Activated T-cell treated with anti-CD3 and anti-CD28 coated beads, Interleukin-2, amount 50 U/mL, for 72 hours (primary cell): ENCODE data around the gene RYR2. TPM values are rescaled to one million over a fixed set of nuclear protein-coding genes. Genes with fewer than 3 reads are reported as not detected.

Experiments
- ATAC-seq, 2 donors: fragments of 150-1000 bp; cut with Tn5 transposase; replicated peaks in 1 of 2; 2 replicates each; pipeline ENCODE4 v1.10.0; 2021; ENCODE audit warnings: moderate library complexity in 2 of 2, mild to moderate bottlenecking in 1 of 2
- DNase-seq, 2 donors: peaks; one replicate each; pipeline ENCODE4 v3.0.0; 2021 to 2022; ENCODE audit warnings: mixed read lengths in 1 of 2
- H3K27ac Mint-ChIP-seq: one replicate; pipeline ENCODE4 v1.8.0; 2022; ENCODE audit warnings: mild to moderate bottlenecking, moderate library complexity, mixed read lengths
- H3K27me3 Mint-ChIP-seq: one replicate; pipeline ENCODE4 v1.8.0; 2022; ENCODE audit warnings: low read depth, mixed read lengths
- H3K36me3 Mint-ChIP-seq, 2 donors: one replicate each; pipeline ENCODE4 v1.8.0; 2022; ENCODE audit warnings: mixed read lengths in 2 of 2, mild to moderate bottlenecking in 1 of 2; ENCODE audit not compliant: insufficient read depth in 2 of 2
- H3K4me1 Mint-ChIP-seq: one replicate; pipeline ENCODE4 v1.8.0; 2022; ENCODE audit warnings: low read depth, mixed read lengths
- H3K4me3 Mint-ChIP-seq, 2 donors: one replicate each; pipeline ENCODE4 v1.8.0; 2022; ENCODE audit warnings: mild to moderate bottlenecking in 2 of 2, mixed read lengths in 2 of 2, moderate library complexity in 2 of 2
- H3K9me3 Mint-ChIP-seq, 2 donors: one replicate each; pipeline ENCODE4 v1.8.0; 2022; ENCODE audit warnings: mixed read lengths in 2 of 2
- total RNA-seq, 2 donors: library from RNA; stranded (reverse); gene quantifications; one replicate each; pipeline ENCODE4 v1.2.3, GENCODE V29; 2022

Gene RYR2
- total RNA-seq, 2 donors from 2014 or later = 0.02 to 0.19 TPM

DNA sequence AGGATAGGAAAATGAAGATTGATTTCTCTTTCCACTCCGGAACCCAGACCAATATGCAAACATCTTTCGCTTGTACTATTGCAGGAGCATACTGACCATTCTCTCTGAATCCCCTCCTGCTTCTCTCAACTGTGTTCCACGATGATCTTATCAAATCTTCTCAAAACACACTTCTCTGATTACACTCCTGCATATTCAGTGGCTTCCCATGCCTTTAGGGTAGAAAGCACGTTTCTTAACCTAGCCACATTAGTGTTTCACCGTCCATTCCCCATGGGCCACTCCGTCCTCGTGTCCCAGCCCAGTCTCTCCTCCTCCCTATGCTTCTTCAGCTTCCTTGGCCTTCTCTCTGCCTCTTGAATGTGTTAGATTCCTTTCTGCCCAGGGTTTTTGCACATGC is 650.3 kb downstream of the RYR2 start:
- no peak for ATAC-seq
- H3K36me3 Mint-ChIP-seq = no peaks in the 10 kb centered on the region
- no peaks in the 10 kb centered on the region for H3K27me3 Mint-ChIP-seq
- H3K9me3 Mint-ChIP-seq = peaks cover 0 to 2% of the 10 kb centered on the region in 2 donors
- DNase-seq = no peak
- H3K4me1 Mint-ChIP-seq = no peaks in the 10 kb centered on the region
- no peak overlapping the region for H3K27ac Mint-ChIP-seq
- H3K4me3 Mint-ChIP-seq = no peak overlapping the region

DNA sequence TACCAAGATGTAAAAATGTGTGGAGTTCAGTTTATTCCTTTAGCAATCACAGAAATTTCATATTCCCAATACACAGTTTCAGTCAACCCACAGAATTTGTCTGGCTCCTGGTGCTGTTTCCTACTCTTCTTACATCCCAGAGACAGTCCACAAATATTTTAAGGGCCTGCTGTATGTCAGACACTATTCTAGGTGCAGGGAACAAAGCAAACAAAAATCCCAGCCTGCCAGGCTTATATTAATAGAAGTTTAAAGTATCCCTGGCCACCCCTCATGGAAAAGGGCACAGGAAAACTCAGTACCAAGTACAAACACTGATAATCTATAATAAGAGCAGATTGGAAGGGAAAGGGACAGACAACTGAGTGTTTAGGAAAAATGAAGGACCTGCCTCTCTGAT is 653.9 kb downstream of the RYR2 start:
- no peak overlapping the region for H3K4me3 Mint-ChIP-seq
- no peak for ATAC-seq
- H3K27ac Mint-ChIP-seq = no peak overlapping the region
- DNase-seq = no peak
- no peaks in the 10 kb centered on the region for H3K27me3 Mint-ChIP-seq
- H3K9me3 Mint-ChIP-seq = peaks cover 0 to 2% of the 10 kb centered on the region in 2 donors
- no peaks in the 10 kb centered on the region for H3K36me3 Mint-ChIP-seq
- H3K4me1 Mint-ChIP-seq = no peaks in the 10 kb centered on the region

DNA sequence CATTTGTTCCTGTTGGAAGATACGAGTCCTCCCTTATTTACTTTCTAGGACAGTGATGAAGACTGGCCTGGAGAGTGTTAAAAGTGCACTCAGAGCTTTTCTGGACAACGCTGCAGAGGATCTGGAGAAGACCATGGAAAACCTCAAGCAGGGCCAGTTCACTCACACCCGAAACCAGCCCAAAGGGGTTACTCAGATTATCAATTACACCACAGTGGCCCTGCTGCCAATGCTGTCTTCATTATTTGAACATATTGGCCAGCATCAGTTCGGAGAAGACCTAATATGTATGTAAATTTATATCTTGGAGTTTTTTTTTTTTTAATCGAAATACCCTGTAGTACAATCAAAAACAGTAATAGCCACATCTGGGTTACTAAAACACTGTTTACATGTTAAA is 658.2 kb downstream of the RYR2 start:
- Mint-ChIP-seq H3K4me3 (no peak overlapping the region), H3K9me3 (peaks cover 0 to 2% of the 10 kb centered on the region in 2 donors), H3K27ac (no peak overlapping the region), H3K27me3 (no peaks in the 10 kb centered on the region), H3K36me3 (no peaks in the 10 kb centered on the region), H3K4me1 (no peaks in the 10 kb centered on the region)
- ATAC-seq (no peak), DNase-seq (no peak)

DNA sequence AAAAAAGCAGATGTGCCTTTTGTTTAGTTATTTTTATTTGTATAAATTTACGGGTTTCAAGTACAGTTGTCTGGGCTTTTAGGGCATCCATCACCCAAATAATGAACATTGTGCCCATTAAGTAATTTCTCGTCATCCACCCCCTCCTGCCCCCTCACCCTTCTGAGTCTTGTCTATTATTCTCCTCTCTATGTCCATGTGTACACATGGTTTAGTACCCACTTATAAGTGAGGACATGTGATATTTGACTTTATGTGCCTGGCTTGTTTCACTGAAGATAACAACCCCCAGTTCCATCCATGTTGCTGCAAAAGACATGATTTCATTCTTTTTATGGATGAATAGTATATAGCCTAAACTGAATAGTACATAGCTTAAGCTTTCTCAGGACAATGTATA is 659.5 kb downstream of the RYR2 start:
- ATAC-seq (no peak), DNase-seq (no peak)
- Mint-ChIP-seq H3K4me1 (no peaks in the 10 kb centered on the region), H3K27ac (no peak overlapping the region), H3K36me3 (no peaks in the 10 kb centered on the region), H3K27me3 (no peaks in the 10 kb centered on the region), H3K4me3 (no peak overlapping the region), H3K9me3 (peaks cover 0 to 7% of the 10 kb centered on the region in 2 donors)

DNA sequence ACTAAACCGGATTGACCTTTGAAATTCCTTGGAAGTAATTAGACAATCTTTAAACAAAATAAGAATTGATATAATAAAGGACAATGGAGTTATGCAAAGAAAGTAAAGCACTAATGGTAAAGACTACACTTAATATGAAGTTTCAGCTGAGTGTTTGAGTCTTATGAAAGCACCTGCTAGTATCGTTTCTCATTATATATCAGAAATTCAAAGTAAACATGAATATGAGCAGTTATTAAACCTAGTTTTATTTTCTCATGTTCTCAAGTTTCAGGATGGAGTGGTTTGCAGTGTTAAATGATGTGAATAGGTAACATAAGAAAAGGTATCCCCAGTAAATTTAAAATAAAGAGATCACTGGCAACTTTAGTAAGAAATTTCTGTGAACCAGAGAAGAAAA is 660.2 kb downstream of the RYR2 start:
- DNase-seq = no peak
- Mint-ChIP-seq H3K9me3 (peaks cover 0 to 7% of the 10 kb centered on the region in 2 donors), H3K36me3 (no peaks in the 10 kb centered on the region), H3K27me3 (no peaks in the 10 kb centered on the region), H3K4me3 (no peak overlapping the region), H3K27ac (no peak overlapping the region), H3K4me1 (no peaks in the 10 kb centered on the region)
- ATAC-seq = no peak

DNA sequence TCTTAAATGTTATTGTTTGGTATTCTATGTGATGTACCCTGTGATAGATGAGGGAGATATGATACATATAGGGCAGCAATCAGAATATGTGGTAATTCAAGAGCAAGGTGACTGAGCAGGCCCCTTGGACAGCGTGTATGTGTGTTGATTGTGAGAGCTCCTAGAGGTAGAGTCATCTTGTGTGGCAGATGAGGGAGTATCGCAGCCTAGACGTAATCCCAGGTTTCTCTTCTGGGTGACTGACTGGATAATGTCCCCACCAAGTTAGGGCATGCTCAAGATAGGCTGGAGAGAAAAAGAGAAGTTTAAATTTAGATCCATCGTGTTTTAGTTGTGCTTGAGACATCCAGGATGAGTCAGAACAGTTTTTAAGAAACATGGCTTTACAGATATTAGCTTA is 663.5 kb downstream of the RYR2 start:
- Mint-ChIP-seq H3K9me3 (peaks cover 0 to 7% of the 10 kb centered on the region in 2 donors), H3K36me3 (no peaks in the 10 kb centered on the region), H3K4me3 (no peak overlapping the region), H3K4me1 (no peaks in the 10 kb centered on the region), H3K27ac (no peak overlapping the region), H3K27me3 (no peaks in the 10 kb centered on the region)
- no peak for ATAC-seq
- no peak for DNase-seq

DNA sequence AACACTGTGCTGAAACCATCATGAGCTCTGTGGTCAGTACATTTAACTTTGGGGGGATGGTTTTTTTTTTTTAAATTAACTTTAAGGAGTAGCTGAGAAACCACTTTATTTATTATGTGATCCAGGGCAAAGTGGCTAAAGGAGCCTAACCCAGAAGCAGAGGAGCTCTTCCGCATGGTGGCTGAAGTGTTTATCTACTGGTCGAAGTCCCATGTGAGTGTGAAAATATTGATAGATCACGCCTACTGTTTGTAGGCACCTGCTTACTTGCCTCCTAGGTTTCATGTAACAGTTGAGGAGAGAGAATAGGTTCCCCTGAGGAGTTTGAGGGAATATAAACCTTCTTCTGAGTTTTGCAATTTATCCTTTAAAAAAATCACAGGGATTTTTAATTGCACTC is 667.4 kb downstream of the RYR2 start:
- no peak overlapping the region for H3K27ac Mint-ChIP-seq
- no peaks in the 10 kb centered on the region for H3K4me1 Mint-ChIP-seq
- H3K4me3 Mint-ChIP-seq = no peak overlapping the region
- H3K36me3 Mint-ChIP-seq = no peaks in the 10 kb centered on the region
- peaks cover 0 to 7% of the 10 kb centered on the region in 2 donors for H3K9me3 Mint-ChIP-seq
- H3K27me3 Mint-ChIP-seq = no peaks in the 10 kb centered on the region
- ATAC-seq = no peak
- no peak for DNase-seq

DNA sequence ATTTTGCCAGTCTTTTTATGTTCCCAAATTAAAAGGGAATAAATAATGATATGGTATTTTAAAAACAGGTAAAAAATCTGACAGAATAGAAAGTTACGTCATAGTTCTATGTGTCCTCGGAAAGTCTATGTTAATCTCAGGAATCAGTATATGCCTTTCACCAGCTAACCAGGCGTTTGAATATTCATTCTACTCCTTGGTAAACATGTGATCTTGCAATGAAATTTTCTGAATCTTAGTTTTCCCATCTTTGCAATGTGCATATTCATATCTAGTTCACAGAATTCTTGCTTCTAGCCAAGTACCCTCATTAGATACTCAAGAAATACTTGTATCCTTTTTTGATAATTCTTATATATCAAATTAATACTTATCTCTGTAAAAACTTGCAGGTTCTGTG is 669.3 kb downstream of the RYR2 start:
- H3K27ac Mint-ChIP-seq = no peak overlapping the region
- peaks cover 0 to 2% of the 10 kb centered on the region in 2 donors for H3K9me3 Mint-ChIP-seq
- H3K27me3 Mint-ChIP-seq = no peaks in the 10 kb centered on the region
- no peaks in the 10 kb centered on the region for H3K4me1 Mint-ChIP-seq
- no peak for ATAC-seq
- DNase-seq = no peak
- H3K4me3 Mint-ChIP-seq = no peak overlapping the region
- H3K36me3 Mint-ChIP-seq = no peaks in the 10 kb centered on the region

DNA sequence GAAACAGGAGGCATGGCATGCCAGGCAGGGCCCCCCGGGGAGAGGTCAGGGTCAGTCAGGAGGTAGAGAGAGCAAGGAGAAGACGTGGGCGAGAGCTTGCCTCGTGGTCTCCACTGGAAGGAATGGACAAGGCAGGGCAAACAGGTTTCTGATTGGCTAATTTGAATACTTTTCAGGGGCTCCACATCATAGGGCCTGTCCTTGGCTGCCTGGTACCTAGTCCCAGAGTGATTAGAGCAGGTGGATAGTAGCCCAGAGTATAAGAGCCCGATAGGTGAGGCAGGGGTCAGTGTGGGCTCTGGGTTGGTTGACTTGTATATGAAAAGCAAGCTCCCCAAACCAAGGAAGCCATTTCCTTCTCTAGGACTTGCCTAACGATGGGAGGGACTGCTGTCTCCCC is 670.1 kb downstream of the RYR2 start:
- no peak overlapping the region for H3K27ac Mint-ChIP-seq
- ATAC-seq = no peak
- H3K9me3 Mint-ChIP-seq = no peaks in the 10 kb centered on the region
- no peak for DNase-seq
- no peak overlapping the region for H3K4me3 Mint-ChIP-seq
- H3K4me1 Mint-ChIP-seq = no peaks in the 10 kb centered on the region
- no peaks in the 10 kb centered on the region for H3K36me3 Mint-ChIP-seq
- H3K27me3 Mint-ChIP-seq = no peaks in the 10 kb centered on the region

DNA sequence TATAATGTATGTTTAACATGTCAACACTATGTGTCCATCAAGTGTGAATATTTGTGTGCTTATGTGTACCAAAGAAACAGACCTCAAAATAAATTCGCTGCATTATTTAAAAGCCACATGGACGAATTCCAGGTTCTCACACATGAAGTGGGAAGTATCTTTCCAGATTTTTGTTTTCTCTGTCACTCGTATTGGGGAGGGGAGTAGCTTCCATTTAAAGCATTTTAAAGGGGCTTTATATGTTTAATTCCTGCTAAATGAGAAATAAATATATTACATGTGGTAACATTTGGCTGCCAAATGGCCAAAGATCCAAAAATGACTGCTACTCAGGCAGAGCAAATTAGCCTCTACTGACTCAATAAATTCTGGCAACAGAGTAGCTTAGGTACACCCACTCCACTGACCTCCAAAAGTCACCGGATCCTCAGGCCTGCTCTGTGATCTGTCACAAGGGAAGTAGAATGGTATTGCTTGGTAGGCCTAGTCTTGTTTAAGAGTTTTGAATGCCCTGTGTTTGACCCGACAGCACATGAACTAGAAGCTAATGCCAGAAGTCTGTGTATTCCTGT is 670.7 kb downstream of the RYR2 start:
- Mint-ChIP-seq H3K4me1 (no peaks in the 10 kb centered on the region), H3K36me3 (no peaks in the 10 kb centered on the region), H3K9me3 (no peaks in the 10 kb centered on the region), H3K27ac (no peak overlapping the region), H3K4me3 (no peak overlapping the region), H3K27me3 (no peaks in the 10 kb centered on the region)
- DNase-seq (no peak), ATAC-seq (no peak)

DNA sequence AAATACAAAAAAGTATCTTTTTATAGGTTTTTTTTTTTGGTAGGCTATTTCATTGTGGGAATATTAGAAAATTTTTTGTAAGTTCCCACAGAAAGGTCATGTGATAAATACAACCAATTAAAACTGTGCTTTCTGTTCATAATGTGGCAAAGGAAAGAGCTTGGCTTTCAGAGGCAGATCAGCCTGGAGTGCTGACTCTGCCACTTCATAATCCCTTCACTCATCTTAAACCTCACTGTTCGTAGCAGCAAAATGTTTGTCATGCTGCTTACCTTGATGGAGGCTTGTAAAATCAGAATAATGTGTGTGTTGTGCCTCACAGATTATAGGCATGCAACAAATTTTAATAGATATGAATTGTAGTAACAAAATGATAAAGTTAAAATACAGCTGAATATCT is 671.9 kb downstream of the RYR2 start:
- no peaks in the 10 kb centered on the region for H3K4me1 Mint-ChIP-seq
- ATAC-seq = no peak

DNA sequence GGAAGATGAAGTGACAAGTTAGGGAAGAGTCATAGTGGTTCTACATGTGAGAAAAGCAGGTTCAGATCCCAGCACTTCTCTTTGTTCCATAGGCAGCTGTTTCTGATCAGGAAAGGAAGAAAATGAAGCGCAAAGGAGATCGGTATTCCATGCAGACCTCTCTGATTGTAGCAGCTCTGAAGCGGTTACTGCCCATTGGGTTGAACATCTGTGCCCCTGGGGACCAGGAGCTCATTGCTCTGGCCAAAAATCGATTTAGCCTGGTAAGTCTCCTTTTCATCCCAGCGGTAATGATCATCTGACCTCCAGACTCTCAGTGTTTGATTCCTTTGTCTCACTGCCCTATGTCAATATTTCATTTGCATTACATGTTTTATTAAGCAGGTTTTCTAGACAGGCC is 675.1 kb downstream of the RYR2 start:
- Mint-ChIP-seq H3K4me1 (no peaks in the 10 kb centered on the region), H3K4me3 (no peak overlapping the region), H3K9me3 (peaks cover 0 to 5% of the 10 kb centered on the region in 2 donors), H3K27ac (no peak overlapping the region), H3K36me3 (peaks cover 0 to 3% of the 10 kb centered on the region in 2 donors), H3K27me3 (no peaks in the 10 kb centered on the region)
- ATAC-seq = no peak
- DNase-seq = no peak

More for the DNA sequence above, 671.9 kb downstream of the RYR2 start:
- H3K4me3 Mint-ChIP-seq = no peak overlapping the region
- H3K9me3 Mint-ChIP-seq = peaks cover 0 to 2% of the 10 kb centered on the region in 2 donors
- H3K27me3 Mint-ChIP-seq = no peaks in the 10 kb centered on the region
- no peak for DNase-seq
- no peaks in the 10 kb centered on the region for H3K36me3 Mint-ChIP-seq
- no peak overlapping the region for H3K27ac Mint-ChIP-seq

DNA sequence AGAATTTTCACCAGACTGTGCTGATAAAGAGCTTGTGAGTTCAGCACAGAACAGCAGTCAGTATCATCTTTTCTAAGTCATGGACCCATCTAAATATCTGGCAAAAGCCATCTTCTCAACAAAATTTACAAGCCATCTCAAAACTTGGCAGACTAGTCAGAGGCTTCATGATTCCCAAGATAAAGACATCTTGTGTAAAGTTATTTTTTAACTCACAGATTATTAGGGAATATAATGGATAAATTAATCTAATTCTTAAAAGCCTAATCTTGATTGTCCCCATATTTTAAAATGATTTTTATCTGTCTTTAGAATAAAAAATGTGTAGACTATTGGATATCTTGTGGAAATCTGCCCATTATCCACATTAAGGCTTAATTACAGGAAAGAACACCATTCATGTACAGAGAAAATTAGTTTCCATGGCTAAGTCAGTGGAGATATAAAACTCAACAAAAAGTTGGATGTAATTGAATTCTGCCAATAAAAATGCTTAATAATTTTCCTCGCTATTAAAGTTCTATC is 688.9 kb downstream of the RYR2 start:
- H3K27ac Mint-ChIP-seq = no peak overlapping the region
- H3K9me3 Mint-ChIP-seq = peaks cover 2 to 11% of the 10 kb centered on the region in 2 donors
- H3K4me1 Mint-ChIP-seq = no peaks in the 10 kb centered on the region
- H3K4me3 Mint-ChIP-seq = no peak overlapping the region
- no peaks in the 10 kb centered on the region for H3K27me3 Mint-ChIP-seq
- ATAC-seq (no peak), DNase-seq (no peak)
- H3K36me3 Mint-ChIP-seq = no peaks in the 10 kb centered on the region

DNA sequence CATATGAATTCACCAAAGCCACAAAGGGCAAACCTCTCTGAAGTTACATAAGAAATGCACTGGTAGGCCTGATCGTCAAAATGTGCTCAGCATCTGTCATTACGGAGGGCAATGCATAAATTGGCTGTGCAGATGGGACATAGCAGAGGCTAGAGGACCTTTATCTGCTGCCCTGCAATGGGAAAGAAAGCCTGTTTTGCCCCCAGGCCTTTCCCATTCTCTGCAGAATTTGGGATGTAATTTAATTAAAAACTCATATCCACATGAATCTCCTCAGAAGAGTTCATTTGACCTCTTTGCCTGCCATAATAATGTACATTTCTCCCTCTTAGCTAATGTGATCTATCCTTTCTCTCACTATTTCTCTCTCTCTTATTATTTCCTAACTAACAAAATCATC is 690.7 kb downstream of the RYR2 start:
- H3K27ac Mint-ChIP-seq = no peak overlapping the region
- H3K4me1 Mint-ChIP-seq = peaks cover 6% of the 10 kb centered on the region
- ATAC-seq = no peak
- H3K27me3 Mint-ChIP-seq = no peaks in the 10 kb centered on the region
- H3K36me3 Mint-ChIP-seq = no peaks in the 10 kb centered on the region
- no peak for DNase-seq
- H3K4me3 Mint-ChIP-seq = no peak overlapping the region
- peaks cover 2 to 13% of the 10 kb centered on the region in 2 donors for H3K9me3 Mint-ChIP-seq
